Measurements from ENCODE around the gene TH. TPM values are rescaled to one million over a fixed set of nuclear protein-coding genes. Genes with fewer than 3 reads are reported as not detected.
"Not testable (repeated sequence)": the region's sequence is repeated elsewhere in the genome, so short reads cannot be mapped to it uniquely, and the experiment has no call there.

The TH gene
- polyA plus RNA-seq, 12 donors: 0.10 to 1.3 (median 0.51) TPM; not detected in 4

DNA sequence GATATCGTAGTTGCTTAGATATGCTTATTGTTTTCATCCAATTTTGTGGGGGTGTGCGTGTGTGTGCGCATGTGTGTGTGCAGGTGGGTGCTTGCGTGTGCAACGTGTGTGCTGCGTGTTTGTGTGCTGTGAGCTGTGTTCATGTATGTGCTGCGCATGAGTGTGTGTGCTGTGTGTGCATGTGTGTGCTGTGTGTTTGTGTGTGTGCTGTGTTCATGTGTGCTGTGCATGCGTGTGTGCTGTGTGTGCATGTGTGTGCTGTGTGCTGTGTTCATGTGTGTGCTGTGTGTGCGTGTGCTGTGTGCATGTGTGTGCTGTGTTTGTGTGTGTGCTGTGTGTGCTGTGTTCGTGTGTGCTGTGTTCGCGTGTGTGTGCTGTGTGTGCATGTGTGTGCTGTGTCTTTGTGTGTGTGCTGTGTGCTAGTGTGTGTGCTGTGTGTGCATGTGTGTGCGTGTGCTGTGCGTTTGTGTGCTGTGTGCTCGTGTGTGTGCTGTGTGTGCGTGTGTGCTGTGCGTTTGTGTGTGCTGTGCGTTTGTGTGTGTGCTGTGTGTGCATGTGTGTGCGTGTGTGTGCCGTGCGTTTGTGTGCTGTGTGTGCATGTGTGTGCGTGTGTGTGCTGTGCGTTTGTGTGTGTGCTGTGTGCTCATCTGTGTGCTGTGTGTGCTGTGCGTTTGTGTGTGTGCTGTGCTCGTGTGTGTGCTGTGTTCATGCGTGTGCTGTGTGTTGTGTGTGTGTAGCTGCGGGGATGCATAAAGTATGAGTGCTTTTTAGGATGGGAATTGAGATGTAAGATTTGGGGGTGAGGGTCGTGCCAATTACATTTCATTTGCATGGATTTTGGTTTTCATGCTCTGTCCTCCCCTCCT, 40.0 kb downstream of the TH start:
- no peak for DNase-seq

DNA sequence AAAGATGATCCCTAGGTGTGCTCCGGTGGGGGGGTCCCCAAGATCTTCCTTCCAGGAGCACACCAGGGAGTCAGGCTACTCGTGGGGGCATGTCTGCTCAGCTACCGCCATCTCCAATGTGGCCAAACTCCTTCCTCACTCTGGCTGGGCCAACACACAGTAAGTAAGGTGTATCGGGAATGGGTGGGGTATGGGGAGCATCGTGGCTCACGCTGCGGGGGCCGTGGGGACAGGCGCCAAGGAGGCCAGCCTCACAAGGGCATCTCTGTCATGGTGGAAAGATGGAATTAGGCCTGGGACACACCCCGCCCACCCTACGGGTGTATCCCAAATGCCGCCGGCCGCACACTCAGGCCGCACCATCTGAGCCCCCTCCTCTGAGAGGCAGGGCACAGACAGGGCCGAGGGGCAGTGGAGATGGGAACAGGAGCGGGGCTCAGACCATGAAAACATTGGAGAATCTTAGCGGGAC, 40.7 kb downstream of the TH start:
- no peak for DNase-seq

DNA sequence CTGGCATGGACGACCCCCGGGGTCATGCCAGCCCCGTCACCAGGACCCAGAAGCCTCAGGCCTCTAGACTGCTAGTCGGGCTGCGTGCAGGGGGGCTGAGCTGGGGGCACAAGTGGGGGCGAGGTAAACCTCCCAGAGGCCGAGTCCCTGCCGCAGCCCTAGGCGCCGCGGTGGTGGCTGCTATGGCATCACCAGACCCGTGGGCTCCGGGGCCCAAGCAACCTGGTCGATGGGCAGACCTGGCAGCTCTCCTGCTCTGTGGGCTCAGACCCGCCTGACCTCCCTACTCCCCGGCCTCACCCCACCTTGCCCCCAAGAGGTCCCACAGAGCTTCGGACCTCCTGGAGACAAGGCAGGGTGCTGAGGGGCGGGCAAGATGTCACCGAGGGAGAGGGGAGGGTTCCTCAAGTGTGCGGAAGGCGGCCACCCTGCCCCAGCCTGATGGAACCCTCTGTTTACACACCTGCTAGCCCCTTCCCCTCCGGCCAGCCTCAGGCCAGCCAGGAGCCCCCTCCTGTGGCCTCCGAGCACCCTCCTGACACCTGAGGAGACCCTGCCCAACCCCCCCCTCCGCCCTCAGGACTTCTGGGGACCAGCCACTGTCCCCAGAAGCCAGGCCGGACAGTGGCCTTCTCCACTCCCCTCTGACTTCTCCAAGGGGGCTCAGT, 41.8 kb downstream of the TH start:
- DNase-seq: no peak

DNA sequence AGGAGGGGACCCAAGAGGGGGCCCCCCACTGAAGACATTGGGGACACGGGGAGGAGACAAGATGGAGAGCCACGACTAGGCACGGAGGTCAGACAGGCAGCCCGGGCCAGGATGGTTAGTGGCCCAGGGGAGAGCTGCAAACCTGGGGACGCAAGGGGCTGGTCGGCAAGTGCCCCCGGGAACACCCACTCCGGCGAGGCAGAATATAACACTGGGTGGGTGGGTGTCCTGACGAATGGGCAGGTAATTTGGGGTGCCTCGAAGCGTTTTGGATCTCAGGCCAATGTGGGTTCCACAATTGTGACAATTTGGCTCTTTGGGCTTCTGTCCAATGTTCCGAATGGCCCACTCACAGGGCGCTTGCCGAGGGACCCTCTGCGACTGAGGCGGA, 42.3 kb downstream of the TH start:
- no peak for DNase-seq

DNA sequence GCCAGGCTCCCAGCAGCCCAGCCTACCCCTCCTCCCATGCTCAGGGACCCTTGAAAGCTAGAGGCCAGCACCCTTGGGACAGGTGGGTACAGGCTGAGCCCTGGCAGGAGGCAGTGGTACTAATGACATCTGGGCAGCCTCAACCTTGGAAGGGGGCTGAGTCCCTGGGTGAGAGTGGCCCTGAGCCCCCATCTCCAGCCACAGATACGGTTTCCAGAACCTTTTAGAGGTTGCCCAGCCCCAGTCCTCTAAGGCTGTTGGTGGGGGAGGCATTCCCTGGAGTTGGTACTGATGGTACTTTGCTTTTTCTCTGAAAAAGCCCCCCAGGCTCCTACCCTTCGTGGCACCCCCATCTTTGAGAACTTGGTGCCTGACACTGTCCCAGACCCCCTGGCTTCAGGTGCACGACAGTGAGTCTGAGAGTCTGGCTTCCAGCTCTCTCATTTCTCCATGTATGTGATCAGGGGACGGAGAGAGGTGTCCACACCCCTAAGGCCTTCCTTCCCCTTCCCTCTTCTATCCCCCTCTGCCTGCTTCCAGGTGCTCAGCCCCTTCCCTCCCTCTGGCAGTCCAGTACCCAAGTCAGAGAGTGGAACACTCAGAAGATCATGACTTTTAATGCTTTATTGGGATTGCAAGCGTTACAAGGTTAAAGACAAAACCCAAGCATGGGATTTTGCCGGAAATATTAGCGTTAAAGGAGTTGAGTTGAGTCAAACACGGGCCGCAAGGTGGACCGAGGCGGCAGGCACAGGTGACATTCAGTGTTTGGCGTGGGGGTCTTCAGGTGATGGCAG, 42.9 kb downstream of the TH start:
- no peak for DNase-seq

DNA sequence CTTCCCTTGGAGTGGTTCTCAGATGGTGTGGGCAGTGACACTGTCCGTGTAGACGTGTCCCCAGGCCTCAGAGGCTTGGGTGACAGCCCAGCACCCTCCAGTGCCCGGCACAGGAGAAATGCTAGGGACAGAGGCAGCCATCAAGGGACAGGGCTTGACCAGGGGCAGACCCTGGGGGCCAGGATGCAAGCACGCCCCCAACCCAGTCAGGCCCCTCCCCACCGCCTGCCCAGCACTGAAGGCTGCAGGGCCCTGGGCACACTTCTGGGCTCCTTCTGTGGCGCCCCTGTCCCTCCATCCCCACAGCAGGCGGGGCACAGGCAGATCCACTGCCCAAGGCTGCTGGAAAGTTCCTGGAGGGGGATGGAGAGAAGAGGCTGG, 43.5 kb downstream of the TH start:
- no peak for DNase-seq

DNA sequence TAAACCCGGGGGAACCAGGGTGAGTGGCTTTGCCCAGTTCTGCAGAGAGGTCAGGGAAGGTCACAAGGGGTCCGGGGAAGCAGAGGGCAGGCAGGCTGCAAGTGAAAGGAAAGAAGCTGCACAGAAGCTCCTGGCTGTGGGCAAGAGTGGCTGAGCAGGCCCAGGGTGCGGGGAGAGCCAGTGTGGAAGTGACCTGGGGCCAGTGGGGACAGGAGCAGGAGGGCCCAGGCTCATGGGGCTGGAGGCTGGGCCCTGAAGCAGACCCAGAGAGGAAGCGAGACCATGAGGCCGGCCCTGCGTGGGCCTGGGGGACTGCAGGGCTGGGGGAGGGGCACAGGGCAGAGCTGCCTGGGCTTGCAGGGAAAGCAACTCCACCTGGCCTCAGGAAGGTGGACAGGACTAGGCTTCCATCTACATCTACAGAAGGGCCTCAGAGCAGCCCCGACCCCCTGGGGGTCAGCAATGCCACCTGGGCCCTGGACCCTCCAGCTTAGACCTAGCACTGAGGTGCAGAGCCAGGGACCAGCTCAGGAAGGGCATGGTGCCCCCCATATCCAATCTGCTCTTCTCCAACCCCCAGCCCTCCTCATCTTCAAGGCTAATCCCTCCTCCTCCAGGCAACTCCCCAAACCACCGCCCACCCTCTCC, 44.0 kb downstream of the TH start:
- DNase-seq: no peak

DNA sequence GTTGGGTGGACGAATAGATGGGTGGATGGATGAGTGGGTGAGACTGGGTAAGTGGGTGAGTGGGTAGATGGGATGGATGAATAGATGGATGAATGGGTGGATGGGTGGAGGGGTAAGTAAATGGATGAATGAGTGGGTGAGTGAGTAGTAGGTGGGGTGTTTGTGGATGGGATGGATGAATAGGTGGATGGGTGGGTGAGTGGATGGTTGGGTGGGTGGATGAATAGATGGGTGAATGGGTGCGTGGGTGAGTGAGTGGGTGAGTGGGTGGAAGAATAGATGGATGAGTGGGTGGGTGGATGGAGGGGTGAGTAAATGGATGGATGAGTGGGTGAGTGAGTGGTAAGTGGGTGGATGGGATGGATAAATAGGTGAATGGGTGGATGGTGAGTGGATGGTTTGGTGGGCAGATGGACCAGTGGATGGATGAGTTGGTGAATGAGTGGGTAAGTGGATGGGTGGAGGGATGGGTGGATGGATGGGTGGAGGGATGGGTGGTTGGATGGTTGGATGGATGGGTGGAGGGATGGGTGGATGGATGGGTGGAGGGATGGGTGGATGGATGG, 45.0 kb downstream of the TH start:
- no peak for DNase-seq

DNA sequence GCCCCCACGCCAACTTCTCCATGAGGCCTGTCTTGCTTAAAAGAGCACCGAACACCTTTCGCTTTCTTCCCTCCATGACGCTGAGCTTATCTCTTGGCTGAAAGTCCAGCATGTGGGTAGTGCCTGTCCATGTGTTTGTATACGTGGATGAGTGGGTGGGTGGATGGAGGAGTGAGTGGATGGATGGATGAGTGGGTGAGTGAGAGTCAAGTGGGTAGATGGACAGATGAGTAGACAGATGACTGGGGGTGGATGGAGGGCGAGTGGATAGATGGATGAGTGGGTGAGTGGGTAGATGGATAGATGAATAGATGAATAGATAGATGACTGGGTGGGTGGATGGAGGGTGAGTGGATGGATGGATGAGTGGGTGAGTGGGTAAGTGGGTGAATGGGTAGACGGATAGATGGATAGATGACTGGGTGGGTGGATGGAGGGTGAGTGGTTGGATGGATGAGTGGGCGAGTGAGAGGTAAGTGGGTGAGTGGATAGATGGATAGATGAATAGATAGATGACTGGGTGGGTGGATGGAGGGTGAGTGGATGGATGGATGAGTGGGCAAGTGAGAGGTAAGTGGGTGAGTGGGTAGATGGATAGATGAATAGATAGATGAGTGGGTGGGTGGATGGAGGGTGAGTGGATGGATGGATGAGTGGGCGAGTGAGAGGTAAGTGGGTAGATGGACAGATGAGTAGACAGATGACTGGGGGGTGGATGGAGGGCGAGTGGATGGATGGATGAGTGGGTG, 46.7 kb downstream of the TH start:
- DNase-seq: not testable (repeated sequence)

DNA sequence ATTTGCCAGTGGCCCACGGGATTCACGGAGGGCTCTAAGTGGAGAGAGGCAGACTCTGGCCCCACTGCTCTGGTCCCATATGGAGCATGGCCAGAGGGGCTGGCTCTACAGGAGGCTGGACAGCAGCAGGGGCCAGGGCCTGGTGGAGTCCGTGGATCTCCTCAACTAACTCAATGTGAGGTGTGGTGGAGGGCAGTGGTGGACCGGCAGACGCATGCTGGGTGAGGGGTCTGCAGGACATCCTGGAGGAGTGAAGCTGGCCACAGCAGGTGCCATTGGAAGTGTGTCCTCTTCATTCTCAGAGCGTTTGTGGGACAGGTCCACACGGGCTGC, 48.0 kb downstream of the TH start:
- DNase-seq: no peak

DNA sequence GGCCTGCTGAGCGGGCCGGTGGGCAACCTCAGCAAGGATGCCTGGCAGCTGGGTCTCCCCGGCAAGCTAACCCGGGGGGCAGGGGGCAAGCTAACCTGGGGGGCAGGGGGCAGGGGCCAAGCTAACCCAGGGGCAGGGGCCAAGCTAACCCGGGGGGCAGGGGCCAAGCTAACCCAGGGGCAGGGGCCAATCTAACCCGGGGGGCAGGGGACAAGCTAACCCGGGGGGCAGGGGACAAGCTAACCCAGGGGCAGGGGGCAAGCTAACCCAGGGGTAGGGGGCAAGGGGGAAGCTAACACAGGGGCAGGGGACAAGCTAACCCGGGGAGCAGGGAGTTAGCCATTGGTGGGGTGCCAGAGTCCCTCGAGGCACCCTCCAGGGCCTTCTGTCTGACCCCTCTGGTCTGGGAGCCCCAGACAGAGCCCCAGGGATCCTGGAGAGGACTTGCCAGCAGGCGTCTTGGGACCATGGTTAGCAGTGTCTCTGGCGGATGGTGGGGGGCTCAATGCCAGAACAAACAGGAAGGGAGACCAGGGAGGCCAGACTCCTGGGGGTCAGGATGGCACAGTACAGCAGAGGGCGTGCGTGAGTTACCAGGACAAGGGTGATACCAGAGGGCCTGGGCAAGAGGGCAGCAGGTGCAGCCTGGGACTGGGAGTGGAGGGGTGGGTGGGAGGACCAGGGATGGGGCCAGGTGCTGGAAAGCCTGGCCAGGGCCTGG, 48.5 kb downstream of the TH start:
- no peak for DNase-seq

DNA sequence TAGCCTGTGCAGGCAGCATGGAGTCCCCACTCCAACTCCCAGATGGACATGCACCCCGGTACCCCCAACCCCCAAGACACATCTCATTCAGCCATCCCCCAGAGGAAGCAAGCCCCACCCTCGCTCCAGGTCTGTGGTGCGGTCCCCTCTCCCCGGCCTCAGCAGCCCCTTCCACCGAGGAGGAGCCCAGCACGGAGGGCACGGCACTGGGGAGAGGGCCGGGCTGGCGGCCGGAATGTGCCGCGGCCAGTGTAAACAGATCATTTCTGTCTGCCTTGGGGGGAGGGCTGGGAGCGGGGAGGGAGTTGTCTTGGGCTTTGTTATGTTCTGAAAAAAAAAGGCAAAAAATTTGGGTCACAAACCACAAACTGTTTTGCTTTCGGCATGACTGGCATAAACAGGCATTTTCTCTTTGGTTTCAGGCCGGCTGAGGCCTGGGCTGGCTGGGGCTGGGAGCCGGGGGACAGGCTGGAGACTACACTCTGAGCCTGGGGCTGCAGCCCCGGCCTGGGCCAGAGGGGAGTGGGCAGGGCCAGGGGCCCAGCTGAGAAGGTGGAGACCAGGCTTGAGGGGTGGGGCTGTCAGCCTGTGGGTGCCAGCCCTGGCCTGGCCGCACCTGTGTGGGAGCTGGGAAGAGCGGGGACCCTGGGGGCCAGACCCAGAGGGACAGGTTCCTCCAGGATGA, 49.3 kb downstream of the TH start:
- DNase-seq: no peak

DNA sequence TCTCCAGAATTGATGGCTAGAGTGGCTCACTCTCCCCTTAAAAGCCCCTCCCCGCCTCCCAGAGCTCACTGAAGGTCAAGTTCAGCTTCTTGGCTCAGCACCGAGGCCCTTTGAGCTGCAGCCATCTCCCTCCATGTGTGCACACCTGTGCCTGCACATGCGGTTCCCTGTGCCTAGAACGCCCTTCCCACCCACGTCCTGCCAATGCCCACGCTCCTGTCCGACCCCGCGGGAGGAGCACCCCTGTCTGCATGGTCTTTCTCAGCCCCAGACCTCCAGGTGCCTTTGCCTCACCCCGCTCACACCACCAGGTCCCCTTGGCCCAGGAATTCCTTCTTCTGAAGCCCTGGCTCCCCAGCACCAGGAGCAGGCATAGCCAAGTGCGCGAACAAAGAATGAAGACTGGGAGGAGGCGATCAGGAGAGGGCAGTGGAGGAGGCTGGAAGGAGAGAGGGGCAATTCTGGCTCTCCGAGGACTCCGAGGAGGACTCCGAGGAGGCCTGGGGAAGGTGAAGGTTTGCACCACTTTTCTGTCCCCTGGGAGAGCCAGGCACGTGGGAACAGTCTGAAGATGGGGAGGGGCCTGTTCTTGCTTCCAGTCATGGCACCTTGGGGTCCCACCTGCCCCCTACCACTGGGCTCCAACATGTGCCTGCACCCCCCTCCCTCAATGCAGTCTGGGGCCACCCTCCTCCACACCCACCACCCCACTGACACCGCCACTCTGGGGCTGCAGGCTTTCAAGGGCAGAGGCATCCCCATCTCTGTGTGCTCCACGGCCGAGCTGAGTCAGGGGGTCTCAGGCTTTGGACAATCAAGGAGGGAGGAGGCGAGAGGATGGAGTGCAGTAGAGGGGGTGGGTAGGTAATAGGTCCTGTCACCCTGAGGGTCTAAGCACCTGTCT, 50.1 kb downstream of the TH start:
- DNase-seq: no peak

DNA sequence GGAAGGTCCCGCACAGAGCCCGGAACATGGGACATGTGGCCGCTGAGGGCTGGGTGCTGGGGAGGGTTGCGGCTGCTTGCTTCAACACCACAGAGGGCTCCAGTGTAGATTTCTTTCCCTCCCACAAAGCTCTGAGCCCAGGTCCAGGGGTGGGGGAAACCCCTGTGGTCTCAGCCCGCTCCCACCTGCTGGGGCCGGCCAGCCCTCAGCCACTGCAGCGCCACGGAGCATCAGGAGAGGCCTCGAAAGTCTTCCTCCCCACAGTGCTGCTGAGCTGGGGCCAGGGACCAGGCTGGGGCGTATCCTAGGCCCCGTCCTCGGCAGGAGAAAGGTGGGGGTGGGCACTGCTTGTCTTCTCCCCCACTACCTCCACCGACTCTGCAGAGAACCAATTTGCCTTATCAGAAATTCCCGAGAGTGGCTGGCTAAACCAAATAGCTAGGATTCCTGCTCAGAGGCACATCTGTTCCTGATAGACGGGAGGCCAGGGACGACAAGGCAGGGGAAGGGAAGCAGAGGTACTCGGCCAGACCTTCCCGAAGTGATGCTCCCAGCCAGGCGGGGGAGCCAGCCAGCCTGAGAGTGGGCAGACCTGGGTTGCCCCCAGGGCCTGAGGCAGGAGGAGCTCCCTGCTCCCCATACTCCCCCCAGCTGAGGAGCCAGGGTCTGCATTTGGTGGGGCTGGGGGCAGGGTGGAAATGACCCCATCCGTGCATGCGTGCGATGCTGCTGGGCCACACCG, 51.1 kb downstream of the TH start:
- no peak for DNase-seq

DNA sequence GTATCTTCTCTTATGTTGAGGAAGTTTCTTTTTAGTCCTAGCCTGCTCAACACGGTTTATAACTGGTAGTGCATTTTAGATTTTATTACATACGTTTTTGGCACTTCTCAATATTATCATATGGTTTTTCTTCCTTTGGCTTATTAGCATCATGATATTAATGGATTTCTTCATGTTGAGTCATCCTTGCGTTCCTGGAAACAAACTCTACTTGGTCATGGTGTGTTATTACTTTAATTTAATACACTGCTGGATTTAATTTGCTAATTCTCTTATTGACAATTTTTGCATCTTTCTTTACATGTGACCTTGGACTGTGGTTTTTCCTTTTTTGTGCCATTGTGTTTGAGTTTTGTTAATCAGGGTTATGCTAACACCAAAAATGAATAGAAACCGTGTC, 52.9 kb downstream of the TH start:
- no peak for DNase-seq

DNA sequence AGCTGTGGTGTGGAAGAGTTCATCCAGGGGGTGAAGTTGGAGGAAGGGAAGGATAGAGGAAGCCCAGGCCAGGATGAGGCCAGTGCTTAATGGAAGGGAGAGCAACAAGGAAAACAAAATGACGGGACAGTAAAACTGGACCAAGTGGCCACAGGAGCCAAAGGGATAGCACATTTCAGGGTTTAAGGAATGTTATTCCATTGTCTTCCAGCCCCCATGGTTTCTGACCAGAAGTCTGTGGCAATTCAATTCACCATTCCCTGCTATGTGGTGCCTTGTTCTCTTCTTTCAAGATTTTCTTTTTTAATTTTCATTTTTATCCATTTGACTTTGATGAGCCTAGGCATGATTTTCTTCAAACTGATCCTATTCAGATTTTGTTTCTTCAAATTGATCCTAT, 54.9 kb downstream of the TH start:
- DNase-seq: no peak

DNA sequence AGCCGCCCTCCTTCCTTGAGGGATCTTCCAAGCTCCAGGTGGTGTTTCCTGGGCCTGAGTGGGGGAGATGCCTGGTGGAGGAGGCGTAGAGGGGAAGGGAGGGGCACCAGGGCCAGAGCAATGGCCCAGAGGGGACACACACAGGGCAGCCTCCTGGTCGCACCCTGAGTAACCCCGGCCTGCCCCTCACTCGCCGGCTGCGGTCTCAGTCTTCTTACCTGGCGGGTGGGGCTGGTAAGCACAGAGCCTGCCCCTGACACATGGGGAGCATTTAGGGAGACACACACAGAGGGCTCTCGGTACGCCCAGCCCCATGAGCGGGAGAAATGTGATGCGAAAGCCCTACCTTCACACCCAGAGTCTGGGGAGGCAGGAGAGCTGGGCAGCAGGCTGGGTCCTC, 56.3 kb downstream of the TH start:
- DNase-seq: no peak
